GM18868 (cell line): ENCODE results near the gene PAPPA2.

Source experiments
- ATAC-seq: cut with Tn5 transposase; IDR thresholded peaks from one replicate; pipeline ENCODE4 v1.9.1; 2021; ENCODE audit warnings: mild to moderate bottlenecking, moderate library complexity; ENCODE audit not compliant: unreplicated experiment

Gene PAPPA2

GRCh38 chr1:176794897-176795508, 332.0 kb downstream of the PAPPA2 start:
- ATAC-seq, result no peak

GRCh38 chr1:176795929-176796328, 333.0 kb downstream of the PAPPA2 start:
- no peak for ATAC-seq

- ATAC-seq, result no peak
These were observed 333.6 kb downstream of the PAPPA2 start for GRCh38 chr1:176796583-176796982.

GRCh38 chr1:176799327-176799726, 336.4 kb downstream of the PAPPA2 start:
- ATAC-seq, result no peak

- ATAC-seq, result no peak
These were observed 338.1 kb downstream of the PAPPA2 start for GRCh38 chr1:176800978-176801513.

- no peak for ATAC-seq
These were observed 338.6 kb downstream of the PAPPA2 start for GRCh38 chr1:176801514-176802020.

GRCh38 chr1:176802316-176802715, 339.3 kb downstream of the PAPPA2 start:
- no peak for ATAC-seq

- ATAC-seq, result no peak
These were observed 340.1 kb downstream of the PAPPA2 start for GRCh38 chr1:176803042-176803441.

GRCh38 chr1:176803596-176803995, 340.6 kb downstream of the PAPPA2 start:
- ATAC-seq, result no peak

- no peak for ATAC-seq
These were observed 346.3 kb downstream of the PAPPA2 start for GRCh38 chr1:176809292-176809691.

- no peak for ATAC-seq
These were observed 348.7 kb downstream of the PAPPA2 start for GRCh38 chr1:176811511-176812288.

- ATAC-seq, result no peak
These were observed 352.6 kb downstream of the PAPPA2 start for GRCh38 chr1:176815621-176816020.

GRCh38 chr1:176816232-176816631, 353.3 kb downstream of the PAPPA2 start:
- ATAC-seq, result no peak

- ATAC-seq, result no peak
These were observed 357.5 kb downstream of the PAPPA2 start for GRCh38 chr1:176820391-176821031.

GRCh38 chr1:176826265-176826664, 363.3 kb downstream of the PAPPA2 start:
- no peak for ATAC-seq

- ATAC-seq, result no peak
These were observed 366.3 kb downstream of the PAPPA2 start for GRCh38 chr1:176829261-176829660.

GRCh38 chr1:176831150-176831549, 368.2 kb downstream of the PAPPA2 start:
- ATAC-seq, result no peak

GRCh38 chr1:176837708-176838107, 374.7 kb downstream of the PAPPA2 start:
- no peak for ATAC-seq

GRCh38 chr1:176838276-176838995, 375.5 kb downstream of the PAPPA2 start:
- ATAC-seq, result no peak

GRCh38 chr1:176839216-176839615, 376.2 kb downstream of the PAPPA2 start:
- no peak for ATAC-seq

GRCh38 chr1:176841238-176841637, 378.3 kb downstream of the PAPPA2 start:
- no peak for ATAC-seq
